HG03442 (cell line): ENCODE measurements around the gene AHSG.
A peak's percentile ranks its signal among the peaks of the same experiment; 100 is the strongest.
"Not testable (repeated sequence)": the region's sequence is repeated elsewhere in the genome, so short reads cannot be mapped to it uniquely, and the experiment has no call there.

Experiments used
- ATAC-seq: cut with Tn5 transposase; IDR thresholded peaks from one replicate; pipeline ENCODE4 v1.9.1; 2021; ENCODE audit warnings: mild to moderate bottlenecking, moderate library complexity; ENCODE audit not compliant: unreplicated experiment

AHSG gene

DNA sequence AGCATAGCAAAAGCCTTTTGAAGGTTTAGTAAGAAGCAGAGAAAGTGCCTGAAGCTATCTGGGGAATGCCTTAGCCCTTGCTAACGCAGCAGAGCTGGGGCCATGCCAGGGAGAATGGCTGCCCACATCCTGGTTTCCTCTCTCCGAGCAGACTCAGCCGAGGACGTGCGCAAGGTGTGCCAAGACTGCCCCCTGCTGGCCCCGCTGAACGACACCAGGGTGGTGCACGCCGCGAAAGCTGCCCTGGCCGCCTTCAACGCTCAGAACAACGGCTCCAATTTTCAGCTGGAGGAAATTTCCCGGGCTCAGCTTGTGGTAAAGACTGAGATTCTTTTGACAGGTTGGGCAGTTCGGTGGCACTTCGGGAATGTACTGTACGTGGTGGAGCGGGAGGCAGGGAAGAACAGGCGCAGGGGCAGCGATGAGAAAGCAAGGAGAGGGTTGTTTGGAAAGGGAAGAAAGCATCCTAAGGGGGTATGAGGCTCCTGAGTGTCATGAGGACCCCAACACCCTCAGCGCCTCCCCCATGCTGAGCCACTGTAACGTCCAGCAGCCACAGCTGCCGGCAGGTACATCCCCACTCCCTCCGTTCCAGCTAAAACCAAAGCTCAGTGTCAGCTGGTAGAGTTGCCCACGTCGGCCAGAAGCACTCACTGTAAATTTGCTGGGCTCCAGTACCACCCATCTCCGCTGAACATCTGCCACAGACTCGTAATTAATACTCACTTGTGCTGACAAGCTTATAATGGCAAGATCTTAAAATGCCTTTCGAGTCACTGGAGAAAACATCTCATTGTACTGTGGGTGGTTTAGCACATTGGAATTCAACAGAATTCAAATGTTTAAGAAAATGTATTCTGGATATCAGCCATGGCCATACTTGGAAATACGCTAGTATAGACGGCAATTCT is 4.4 kb downstream of the AHSG start:
- ATAC-seq = peak; percentile 95

GRCh38 chr3:186618318-186618938 is 5.6 kb downstream of the AHSG start:
- no peak for ATAC-seq

- no peak for ATAC-seq
These were observed 6.9 kb downstream of the AHSG start for GRCh38 chr3:186619787-186620212.

DNA sequence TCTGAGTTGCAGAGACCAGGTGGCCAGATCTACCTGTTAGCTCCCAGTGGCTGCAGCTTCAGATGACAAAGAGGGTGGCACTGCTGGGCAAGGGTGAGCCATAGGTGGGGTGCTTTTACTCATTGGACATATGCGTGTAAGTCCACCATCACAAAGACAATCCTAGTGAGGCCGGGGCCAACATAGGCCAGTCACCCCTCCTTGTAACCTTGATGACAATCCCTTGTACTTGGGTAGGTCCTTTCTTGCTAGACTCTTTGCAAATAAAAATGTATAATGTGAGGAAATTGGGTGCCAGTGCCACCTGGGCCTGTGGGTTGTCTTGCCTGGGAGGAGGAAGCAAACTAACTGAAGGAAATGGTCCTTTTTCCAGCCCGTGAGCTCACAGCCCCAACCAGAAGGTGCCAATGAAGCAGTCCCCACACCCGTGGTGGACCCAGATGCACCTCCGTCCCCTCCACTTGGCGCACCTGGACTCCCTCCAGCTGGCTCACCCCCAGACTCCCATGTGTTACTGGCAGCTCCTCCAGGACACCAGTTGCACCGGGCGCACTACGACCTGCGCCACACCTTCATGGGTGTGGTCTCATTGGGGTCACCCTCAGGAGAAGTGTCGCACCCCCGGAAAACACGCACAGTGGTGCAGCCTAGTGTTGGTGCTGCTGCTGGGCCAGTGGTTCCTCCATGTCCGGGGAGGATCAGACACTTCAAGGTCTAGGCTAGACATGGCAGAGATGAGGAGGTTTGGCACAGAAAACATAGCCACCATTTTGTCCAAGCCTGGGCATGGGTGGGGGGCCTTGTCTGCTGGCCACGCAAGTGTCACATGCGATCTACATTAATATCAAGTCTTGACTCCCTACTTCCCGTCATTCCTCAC is 7.6 kb downstream of the AHSG start:
- no peak for ATAC-seq

DNA sequence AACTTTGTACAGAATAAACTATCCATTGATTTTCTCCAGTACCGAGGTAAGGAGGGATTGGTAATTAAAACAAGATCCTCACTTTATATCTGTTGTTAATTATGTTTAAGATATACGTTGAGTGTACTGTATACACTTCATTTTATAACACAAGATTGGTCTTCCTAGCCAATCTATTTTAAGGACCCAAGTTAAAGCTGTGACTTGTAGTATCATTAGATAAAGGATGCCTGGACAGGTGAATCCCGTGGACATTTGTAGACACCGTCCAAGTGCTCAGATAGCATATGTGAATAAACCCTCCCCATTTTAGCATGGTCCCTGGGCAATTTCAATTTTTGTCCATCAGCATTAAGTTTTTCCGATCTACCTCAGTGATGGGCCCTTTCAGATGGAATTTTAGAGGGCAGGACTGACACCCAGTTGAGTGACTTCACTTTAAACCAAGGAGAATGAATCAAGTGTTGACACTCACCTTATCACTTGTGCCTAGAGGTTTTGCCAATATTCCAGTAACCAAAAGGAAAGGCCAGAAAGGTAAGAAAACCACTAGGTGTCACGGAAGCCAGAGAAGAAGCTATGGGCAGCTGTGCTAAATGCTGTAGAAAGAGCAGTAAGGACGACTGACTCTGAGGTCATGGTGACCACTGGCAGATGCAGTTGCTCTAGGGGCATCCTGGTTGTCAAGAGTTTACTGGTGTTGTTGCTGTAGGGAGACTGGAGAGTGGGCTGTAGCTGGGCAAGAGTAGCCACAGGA is 9.2 kb downstream of the AHSG start:
- no peak for ATAC-seq

GRCh38 chr3:186622651-186623310 is 9.9 kb downstream of the AHSG start:
- no peak for ATAC-seq

DNA sequence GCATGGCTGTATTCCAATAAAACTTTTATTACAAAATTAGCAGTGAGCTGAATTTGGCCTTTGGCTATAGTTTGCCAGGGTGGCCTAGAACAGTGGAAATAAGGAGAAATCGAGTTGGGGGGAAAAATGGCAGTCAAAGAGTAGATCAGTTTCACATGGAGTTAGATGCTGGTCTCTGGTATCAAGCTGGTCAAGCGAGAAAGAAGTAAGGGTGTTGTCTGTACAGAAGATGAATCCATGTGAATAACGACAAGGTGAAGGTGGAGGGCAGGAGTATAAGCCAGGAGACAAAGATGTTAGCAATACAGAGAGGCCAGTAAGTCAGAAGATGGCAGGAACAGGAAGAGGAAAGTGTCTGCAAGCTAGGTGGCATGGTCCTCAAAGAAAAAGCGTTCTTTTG is 11.7 kb downstream of the AHSG start:
- no peak for ATAC-seq

- no peak for ATAC-seq
These were observed 12.8 kb downstream of the AHSG start for GRCh38 chr3:186625600-186626042.

- no peak for ATAC-seq
These were observed 13.5 kb downstream of the AHSG start for GRCh38 chr3:186626254-186626847.

- no peak for ATAC-seq
These were observed 15.1 kb downstream of the AHSG start for GRCh38 chr3:186627852-186628414.

- no peak for ATAC-seq
These were observed 15.9 kb downstream of the AHSG start for GRCh38 chr3:186628756-186629155.

GRCh38 chr3:186630950-186631641 is 18.2 kb downstream of the AHSG start:
- ATAC-seq = no peak

- ATAC-seq = no peak
These were observed 20.6 kb downstream of the AHSG start for GRCh38 chr3:186633481-186633880.

DNA sequence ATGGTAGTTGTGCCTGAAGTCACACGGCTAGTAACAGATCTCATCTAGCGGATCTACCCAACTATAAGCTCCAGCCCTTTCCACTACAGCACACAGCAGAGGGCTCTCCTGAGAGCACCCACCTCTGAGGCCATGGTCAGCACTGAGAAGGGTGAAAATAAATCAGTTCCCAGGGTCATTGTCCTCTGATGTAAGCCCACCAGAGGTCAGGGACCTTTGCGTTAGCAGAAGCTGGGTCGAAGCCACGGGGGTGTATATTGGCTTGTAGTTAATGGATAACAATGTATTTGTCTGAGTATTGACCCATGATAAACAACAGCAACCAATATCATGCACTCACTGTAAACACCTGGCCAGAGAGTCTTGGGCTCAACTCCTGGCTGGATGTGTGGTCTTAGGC is 21.3 kb downstream of the AHSG start:
- ATAC-seq = not testable (repeated sequence)

- no peak for ATAC-seq
These were observed 22.7 kb downstream of the AHSG start for GRCh38 chr3:186635532-186635931.

DNA sequence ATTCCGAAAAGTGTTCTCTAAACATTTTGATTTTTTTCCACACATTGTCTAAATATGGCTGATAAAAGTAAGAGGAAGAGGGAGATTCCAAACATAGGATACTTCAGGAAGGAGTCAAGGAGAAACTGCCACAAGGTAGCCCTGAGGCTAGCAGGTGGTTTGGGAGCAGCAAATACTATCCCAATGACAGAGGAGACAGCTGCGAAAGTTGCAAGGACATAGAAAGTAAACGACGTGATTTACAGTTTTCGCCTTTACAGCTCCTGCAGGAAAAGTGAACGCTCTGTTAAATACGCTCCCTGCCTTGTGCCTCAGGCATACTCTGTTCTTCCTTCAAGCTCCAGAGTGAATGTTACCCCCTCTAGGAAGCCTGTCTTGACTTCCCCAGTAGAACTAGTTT is 23.7 kb downstream of the AHSG start:
- no peak for ATAC-seq

- no peak for ATAC-seq
These were observed 24.8 kb downstream of the AHSG start for GRCh38 chr3:186637686-186638085.

GRCh38 chr3:186638259-186638658 is 25.4 kb downstream of the AHSG start:
- no peak for ATAC-seq
